HEK293 (cell line): ENCODE data around the gene PIN1.

Experiments used
- CTCF ChIP-seq: fragments of 450-650 bp; formaldehyde crosslinking; IDR thresholded peaks from 2 replicates; pipeline ENCODE4 v1.5.1; 2016; ENCODE audit warnings: missing biosample characterization, missing genetic modification characterization
- KLF1 ChIP-seq: fragments of 450-650 bp; formaldehyde crosslinking; IDR thresholded peaks from 2 replicates; pipeline ENCODE4 v1.5.1; 2016; ENCODE audit warnings: missing biosample characterization, missing genetic modification characterization
- MYNN ChIP-seq: fragments of 450-650 bp; formaldehyde crosslinking; IDR thresholded peaks from 2 replicates; pipeline ENCODE4 v1.5.1; 2016; ENCODE audit warnings: missing biosample characterization, missing genetic modification characterization, borderline replicate concordance
- SP2 ChIP-seq: fragments of 450-650 bp; formaldehyde crosslinking; IDR thresholded peaks from 2 replicates; pipeline ENCODE4 v1.5.1; 2016; ENCODE audit warnings: missing biosample characterization, missing genetic modification characterization
- TSHZ1 ChIP-seq: fragments of 450-650 bp; formaldehyde crosslinking; IDR thresholded peaks from 2 replicates; pipeline ENCODE4 v1.5.1; 2016; ENCODE audit warnings: missing biosample characterization, missing genetic modification characterization, borderline replicate concordance
- ZNF24 ChIP-seq: fragments of 450-650 bp; formaldehyde crosslinking; IDR thresholded peaks from 2 replicates; pipeline ENCODE4 v1.5.1; 2016; ENCODE audit warnings: missing biosample characterization, missing genetic modification characterization
- ZNF398 ChIP-seq: fragments of 450-650 bp; formaldehyde crosslinking; IDR thresholded peaks from 2 replicates; pipeline ENCODE4 v1.5.1; 2017; ENCODE audit warnings: missing biosample characterization, missing genetic modification characterization
- ZNF561 ChIP-seq: fragments of 450-650 bp; IDR thresholded peaks from 2 replicates; pipeline ENCODE4 v1.5.1; 2018; ENCODE audit warnings: missing biosample characterization, missing genetic modification characterization, borderline replicate concordance
- ZNF670 ChIP-seq: fragments of 450-650 bp; formaldehyde crosslinking; IDR thresholded peaks from 2 replicates; pipeline ENCODE4 v1.5.1; 2016; ENCODE audit warnings: missing biosample characterization, missing genetic modification characterization, low read depth
- ZSCAN16 ChIP-seq: fragments of 450-650 bp; formaldehyde crosslinking; IDR thresholded peaks from 2 replicates; pipeline ENCODE4 v1.5.1; 2016; ENCODE audit warnings: missing biosample characterization, missing genetic modification characterization

- TF ChIP-seq CTCF (no peak), ZSCAN16 (no peak), ZNF398 (tag by site-specific recombination) (peak; percentile 89), ZNF24 (tag by site-specific recombination) (no peak), MYNN (tag by site-specific recombination) (no peak), KLF1 (peak; percentile 10; the same call in 1 of the 2 replicates), SP2 (tag by site-specific recombination) (peak; percentile 54), TSHZ1 (tag by site-specific recombination) (no peak), ZNF670 (no peak), ZNF561 (tag by site-specific recombination) (no peak)
Measured at GRCh38 chr19:9791552-9792205, 43.4 kb upstream of the PIN1 start.
